Kasumi-1 (cell line): ENCODE results near the gene TRMT10A.
A peak's percentile ranks its signal among the peaks of the same experiment; 100 is the strongest.
"Not testable (repeated sequence)": the region's sequence is repeated elsewhere in the genome, so short reads cannot be mapped to it uniquely, and the experiment has no call there.

Experiments
- DNase-seq, 2 experiments: peaks; one replicate each; lab custom pipeline; 2025; lab: John Stamatoyannopoulos, UW

Gene TRMT10A

DNA sequence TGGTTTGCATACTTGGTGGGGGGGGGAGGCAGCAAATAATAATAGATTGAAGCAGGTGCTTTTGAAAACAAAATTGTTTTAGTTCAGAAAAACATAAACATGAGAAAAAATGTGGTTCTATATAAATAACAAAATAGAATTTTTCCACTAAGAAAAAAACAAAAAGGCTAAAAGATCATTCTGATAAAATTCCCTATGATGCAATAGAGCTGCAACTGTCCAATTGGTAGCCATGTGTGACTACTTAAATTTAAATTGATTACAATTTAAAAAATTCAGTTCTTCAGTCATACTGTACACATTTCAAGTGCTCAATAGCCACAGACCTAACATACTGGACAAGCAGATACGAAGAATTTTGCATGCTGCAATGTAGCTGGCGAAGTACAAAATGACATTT, 11.0 kb downstream of the TRMT10A start:
- no peak for DNase-seq

- no peak for DNase-seq
These were observed 23.4 kb downstream of the TRMT10A start for GRCh38 chr4:99540277-99540939.

- DNase-seq, result no peak
These were observed 26.2 kb downstream of the TRMT10A start for GRCh38 chr4:99537674-99538073.

DNA sequence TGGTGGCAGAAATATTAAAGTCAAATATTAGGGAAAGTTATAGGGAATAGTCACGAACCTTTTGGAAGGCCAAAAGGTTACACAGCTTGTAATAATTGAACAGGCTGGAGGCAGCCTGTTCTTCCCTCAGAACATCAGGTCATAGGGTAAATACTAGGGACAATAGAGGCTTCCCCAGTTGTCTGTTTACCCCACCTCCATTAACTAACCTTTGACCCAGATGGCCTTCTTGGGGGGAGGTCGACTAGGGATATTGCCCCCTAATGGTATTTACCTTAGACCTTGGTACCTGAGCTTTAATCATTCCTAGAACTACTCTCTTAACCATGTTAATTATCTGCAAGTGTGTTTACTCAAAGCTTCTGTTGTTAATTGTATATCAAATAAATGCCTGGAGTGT, 27.0 kb downstream of the TRMT10A start:
- no peak for DNase-seq

GRCh38 chr4:99536271-99536670, 27.6 kb downstream of the TRMT10A start:
- no peak for DNase-seq

DNA sequence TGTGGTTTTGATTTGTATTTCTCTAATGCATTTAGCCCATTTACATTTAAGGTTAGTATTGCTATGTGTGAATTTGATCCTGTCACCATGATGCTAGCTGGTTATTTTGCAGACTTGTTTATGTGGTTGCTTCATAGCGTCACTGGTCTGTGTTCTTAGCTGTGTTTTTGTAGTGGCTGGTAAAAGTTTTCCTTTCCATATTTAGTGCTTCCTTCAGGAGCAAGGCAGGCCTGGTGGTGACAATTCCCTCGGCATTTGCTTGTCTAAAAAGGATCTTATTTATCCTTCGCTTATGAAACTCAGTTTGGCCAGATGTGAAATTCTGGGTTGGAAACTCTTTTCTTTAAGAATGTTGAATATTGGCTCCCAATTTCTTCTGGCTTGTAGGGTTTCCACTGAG, 29.1 kb downstream of the TRMT10A start:
- DNase-seq, result not testable (repeated sequence)

DNA sequence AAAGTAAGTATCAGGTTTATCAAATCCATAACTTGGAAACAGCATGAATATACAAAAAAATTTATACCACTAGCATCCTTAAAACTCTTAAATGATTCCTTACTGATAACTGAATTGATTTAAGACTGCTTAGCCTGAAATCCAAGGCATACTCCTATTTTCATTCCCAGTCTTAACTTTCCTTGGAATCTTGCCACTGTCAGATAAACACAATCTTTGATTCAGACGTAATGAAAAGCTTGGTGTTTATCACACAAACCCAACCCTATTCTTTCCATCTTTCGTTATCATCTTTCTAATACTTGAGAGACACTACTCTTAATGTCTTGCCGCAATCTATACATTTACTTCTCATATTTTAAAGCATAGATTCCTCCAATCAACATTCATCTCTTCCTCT, 33.9 kb downstream of the TRMT10A start:
- DNase-seq, result no peak

- peak; percentile 0 to 15 for DNase-seq
These were observed 34.6 kb downstream of the TRMT10A start for GRCh38 chr4:99529228-99529627.

DNA sequence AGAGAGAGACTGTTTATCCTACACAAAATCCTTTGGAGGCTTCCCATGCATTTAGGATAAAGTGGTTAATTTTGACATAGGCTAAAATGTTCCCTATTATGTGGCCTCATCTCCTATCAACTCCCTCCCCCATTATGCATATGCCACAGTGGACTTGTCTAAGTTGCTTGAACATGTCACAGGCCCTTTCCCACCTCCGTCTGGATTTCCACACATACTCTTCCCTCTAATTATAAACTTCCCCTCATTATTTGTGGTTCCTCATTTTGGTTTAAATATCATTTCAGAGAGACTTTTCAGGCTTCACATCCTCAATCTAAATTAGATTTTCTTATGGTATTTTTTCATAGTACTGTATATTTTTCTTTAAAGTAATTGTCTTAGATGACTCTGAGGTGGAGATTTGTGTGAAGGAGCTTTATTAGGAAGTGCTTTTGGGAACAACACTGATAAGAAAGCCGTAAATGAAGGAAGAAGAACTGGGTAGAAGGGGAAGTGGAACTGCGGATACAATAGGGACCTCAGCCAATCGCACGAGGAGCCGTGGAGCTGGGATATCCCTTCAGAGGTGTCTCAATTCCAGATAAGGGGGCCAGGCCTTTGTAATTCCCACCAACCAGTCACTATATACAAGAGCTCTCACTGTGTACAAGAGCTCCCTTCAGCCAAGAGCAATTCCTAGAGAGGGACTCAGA, 45.1 kb downstream of the TRMT10A start:
- DNase-seq, result peak; percentile 38 to 82

DNA sequence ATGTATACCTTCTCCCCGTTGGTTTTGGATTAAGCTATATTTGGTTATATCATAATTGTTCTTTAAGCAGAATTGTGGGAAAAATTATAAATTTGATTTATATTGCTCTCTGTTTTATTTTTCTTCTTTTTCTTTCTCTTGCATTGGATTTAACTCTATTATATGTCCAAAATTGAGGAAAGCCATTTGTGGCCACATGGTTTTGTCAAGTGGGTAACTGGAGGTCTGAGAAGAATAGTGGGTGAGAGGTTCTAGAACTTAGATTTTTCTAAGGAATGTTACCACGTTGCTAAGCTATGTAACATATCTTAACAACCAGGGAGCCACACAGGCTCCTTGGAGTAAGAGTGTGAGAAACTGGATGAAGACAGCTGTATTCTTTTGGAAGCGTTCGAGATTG, 53.1 kb downstream of the TRMT10A start, which contains the start of gene C4orf17:
Gene C4orf17 (plus strand): TSS at position 301 of the 400 bp plus-strand sequence. CDS start 2,061 bp downstream, outside the sequence.
- DNase-seq, result no peak

DNA sequence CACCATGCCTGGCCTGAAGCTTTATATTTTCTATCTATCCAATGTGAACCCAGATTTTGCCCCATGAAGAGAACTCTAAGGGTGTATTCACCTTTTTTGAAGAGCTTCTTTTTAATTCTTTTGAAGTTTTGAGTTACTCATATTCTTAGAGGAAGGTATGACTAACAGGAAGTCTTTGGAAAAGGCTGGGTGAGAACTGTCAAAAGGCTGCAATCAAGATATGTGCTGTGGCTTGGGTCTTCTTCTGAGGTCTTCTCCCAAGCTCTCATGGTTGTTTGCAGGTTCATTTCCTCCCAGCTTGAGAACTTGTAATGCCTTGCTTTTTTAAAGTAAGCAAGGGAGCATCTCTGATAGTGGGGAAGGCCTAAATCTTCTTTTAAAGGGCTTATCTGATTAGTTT, 56.1 kb downstream of the TRMT10A start:
- DNase-seq, result peak in 1 of 2 experiments; percentile 12

GRCh38 chr4:99507349-99507748, 56.5 kb downstream of the TRMT10A start:
- no peak for DNase-seq

DNA sequence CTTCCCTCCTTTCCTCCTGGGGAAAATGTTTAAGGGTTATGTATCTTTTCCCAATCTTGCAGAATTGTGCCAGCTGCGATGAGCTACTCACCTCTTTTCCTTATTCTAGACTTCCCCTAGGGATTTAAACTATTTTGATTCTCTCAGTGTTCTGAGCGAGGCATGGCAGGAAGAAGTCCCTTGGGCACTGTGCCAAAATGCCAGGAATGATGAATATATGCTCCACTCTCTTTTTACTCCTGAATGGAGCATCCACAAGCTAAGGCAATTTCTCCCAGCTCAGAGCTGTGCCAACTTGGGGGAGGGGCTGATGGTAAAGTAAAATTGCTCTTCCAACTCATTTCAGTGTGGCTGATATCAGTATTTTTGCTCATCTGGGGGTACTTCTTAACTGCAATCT, 57.1 kb downstream of the TRMT10A start:
- no peak for DNase-seq

- peak; percentile 37 to 59 for DNase-seq
These were observed 58.9 kb downstream of the TRMT10A start for GRCh38 chr4:99504804-99505502.
